GM23338 (cell line): ENCODE results near the gene TMEM101.

Experiments
- EZH2 ChIP-seq: fragments of 200-600 bp; sonication (generic); IDR thresholded peaks from one replicate; pipeline ENCODE4 v1.8.0; 2017; ENCODE audit warnings: antibody characterized with exemption, mild to moderate bottlenecking, low read depth; ENCODE audit not compliant: unreplicated experiment
- POLR2AphosphoS5 ChIP-seq: IDR thresholded peaks from 2 replicates; pipeline ENCODE4 v1.6.1; 2016; ENCODE audit warnings: antibody characterized with exemption, low read depth
- TF ChIP-seq, protein P1 (sequence below), 2 experiments: fragments of 200-600 bp in 1 of 2; sonication (generic) in 1 of 2; conservative IDR thresholded peaks; 2 replicates each; pipeline versions ENCODE4 v1.5.1 to v1.6.1; 2016 to 2017; ENCODE audit warnings: antibody characterized with exemption in 2 of 2, low read depth in 2 of 2, mild to moderate bottlenecking in 2 of 2, moderate library complexity in 1 of 2

DNA sequence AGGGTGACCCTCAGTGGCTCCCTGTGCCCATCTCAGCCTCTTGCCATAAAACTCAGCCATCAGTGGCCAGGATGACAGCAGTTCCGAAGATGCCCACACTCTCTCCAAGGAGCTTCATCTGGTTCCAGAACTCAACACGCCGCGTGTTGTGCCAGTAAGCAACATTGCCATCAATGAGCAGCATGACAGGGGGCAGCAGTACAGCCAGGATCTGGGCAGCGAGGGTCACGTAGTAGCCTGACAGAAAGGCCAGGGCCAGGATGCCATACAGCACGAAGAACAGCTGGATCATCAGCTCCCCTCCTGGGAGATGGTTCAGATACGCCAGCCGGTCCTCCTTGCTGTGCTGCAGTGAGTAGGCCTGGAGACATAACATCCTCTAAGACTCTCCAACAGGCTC is 2.9 kb downstream of the TMEM101 start:
- TF ChIP-seq, protein P1, sequence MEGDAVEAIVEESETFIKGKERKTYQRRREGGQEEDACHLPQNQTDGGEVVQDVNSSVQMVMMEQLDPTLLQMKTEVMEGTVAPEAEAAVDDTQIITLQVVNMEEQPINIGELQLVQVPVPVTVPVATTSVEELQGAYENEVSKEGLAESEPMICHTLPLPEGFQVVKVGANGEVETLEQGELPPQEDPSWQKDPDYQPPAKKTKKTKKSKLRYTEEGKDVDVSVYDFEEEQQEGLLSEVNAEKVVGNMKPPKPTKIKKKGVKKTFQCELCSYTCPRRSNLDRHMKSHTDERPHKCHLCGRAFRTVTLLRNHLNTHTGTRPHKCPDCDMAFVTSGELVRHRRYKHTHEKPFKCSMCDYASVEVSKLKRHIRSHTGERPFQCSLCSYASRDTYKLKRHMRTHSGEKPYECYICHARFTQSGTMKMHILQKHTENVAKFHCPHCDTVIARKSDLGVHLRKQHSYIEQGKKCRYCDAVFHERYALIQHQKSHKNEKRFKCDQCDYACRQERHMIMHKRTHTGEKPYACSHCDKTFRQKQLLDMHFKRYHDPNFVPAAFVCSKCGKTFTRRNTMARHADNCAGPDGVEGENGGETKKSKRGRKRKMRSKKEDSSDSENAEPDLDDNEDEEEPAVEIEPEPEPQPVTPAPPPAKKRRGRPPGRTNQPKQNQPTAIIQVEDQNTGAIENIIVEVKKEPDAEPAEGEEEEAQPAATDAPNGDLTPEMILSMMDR (conservative IDR thresholded peaks at IDR 0.05; ENCODE audit: low read depth in 2 of 2) = no peak
- TF ChIP-seq EZH2 = no peak
- TF ChIP-seq POLR2AphosphoS5 = no peak
